Measurements from ENCODE around the gene MARCHF10.

MARCHF10 gene

GRCh38 chr17:62662855-62663254 is 145.3 kb downstream of the MARCHF10 start:
- H3K36me3 Mint-ChIP-seq (ENCODE audit: low read depth), result peaks cover 61% of the 10 kb centered on the region
- H3K27me3 Mint-ChIP-seq (ENCODE audit: low read depth), result peaks cover 4% of the 10 kb centered on the region
- no peak for TF ChIP-seq CTCF (IDR thresholded peaks at IDR 0.05; ENCODE audit: unreplicated experiment in 3 of 3)
- H3K27ac Mint-ChIP-seq, result peak overlapping the region in 1 of 3 experiments; percentile 12
- peaks cover 13% of the 10 kb centered on the region for H3K4me1 Mint-ChIP-seq
- no peak overlapping the region for H3K4me3 Mint-ChIP-seq
- peaks cover 15% of the 10 kb centered on the region for H3K9me3 Mint-ChIP-seq

- H3K4me3 Mint-ChIP-seq, result no peak overlapping the region
- no peak for TF ChIP-seq CTCF (IDR thresholded peaks at IDR 0.05; ENCODE audit: unreplicated experiment in 3 of 3)
- peak overlapping the region in 1 of 3 experiments; percentile 71 for H3K27ac Mint-ChIP-seq
- H3K27me3 Mint-ChIP-seq (ENCODE audit: low read depth), result peaks cover 4% of the 10 kb centered on the region
- H3K4me1 Mint-ChIP-seq, result peaks cover 28% of the 10 kb centered on the region
- H3K36me3 Mint-ChIP-seq (ENCODE audit: low read depth), result peaks cover 67% of the 10 kb centered on the region
- H3K9me3 Mint-ChIP-seq, result peaks cover 15% of the 10 kb centered on the region
These were observed 146.8 kb downstream of the MARCHF10 start for GRCh38 chr17:62661337-62661736.

DNA sequence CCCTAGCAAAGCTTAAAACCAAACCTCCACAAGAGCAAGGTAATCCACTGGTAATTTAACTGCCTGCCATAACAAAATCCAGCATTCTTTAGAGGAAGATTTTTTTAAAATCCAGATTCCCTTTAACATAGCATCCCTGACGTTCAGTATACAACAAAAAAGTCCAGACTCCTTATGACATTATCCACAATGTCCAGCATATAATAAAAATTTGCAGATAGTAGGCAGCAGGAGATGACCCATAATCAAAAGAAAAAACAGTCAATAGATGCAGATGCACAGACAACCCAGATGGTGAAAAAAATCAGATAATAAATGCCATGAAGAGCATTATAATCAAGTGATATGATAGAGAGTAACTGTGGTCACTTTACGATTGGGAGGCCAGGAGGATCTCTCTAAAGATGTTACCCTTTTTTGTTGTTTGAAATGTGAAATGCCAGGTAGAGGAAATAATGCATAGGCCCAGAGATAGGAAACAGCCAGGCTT is 147.4 kb downstream of the MARCHF10 start:
- Mint-ChIP-seq H3K27me3 (ENCODE audit: low read depth) (peaks cover 4% of the 10 kb centered on the region), H3K27ac (no peak overlapping the region), H3K36me3 (ENCODE audit: low read depth) (peaks cover 68% of the 10 kb centered on the region), H3K4me1 (peaks cover 32% of the 10 kb centered on the region), H3K4me3 (no peak overlapping the region), H3K9me3 (peaks cover 15% of the 10 kb centered on the region)
- TF ChIP-seq CTCF (IDR thresholded peaks at IDR 0.05; ENCODE audit: unreplicated experiment in 3 of 3), result no peak

DNA sequence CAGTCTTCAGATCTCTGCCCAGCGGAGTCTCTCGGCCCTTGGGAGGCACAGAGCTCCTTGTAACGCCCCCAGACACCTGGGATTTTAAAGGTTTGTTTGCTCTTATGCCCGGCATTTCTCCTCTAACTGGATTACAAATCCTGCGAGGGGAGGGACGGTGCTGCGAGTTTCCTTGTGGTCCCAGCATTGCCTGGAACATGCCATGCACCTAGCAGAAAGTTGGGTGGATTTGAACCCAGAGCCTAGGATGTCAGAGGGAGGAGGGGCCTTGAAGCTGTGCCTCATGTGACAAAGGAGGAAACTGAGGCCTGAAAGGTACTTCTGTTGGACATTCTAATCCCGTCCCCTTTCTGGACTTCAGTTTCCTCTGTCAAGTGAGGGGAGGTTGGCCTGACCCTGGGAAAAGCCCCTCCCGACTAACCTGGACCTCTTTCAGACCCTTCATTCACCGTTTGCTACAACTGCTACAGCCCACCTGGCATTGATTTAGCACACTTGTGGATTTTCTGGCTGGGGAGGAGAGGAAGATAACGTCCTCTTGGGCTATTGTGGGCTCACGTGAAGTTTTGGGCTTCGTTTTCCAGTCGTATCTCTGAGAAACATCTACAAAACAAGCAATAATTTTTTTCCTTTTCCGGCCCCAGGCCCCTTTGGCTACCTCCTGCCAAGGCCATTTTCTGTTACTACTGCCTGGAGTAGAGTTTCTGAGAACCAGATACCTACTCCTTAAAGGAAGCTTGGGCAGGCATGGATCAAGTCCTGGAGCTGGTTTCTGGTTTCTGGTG is 149.8 kb downstream of the MARCHF10 start:
- peak overlapping the region; percentile 92 to 98 (median 95) for H3K27ac Mint-ChIP-seq
- H3K27me3 Mint-ChIP-seq (ENCODE audit: low read depth), result peaks cover 4% of the 10 kb centered on the region
- peaks cover 15% of the 10 kb centered on the region for H3K9me3 Mint-ChIP-seq
- peaks cover 59% of the 10 kb centered on the region for H3K36me3 Mint-ChIP-seq (ENCODE audit: low read depth)
- H3K4me1 Mint-ChIP-seq, result peaks cover 47% of the 10 kb centered on the region
- no peak for TF ChIP-seq CTCF (IDR thresholded peaks at IDR 0.05; ENCODE audit: unreplicated experiment in 3 of 3)
- H3K4me3 Mint-ChIP-seq, result peak overlapping the region; percentile 7 to 53 (median 42)

GRCh38 chr17:62657690-62658089 is 150.4 kb downstream of the MARCHF10 start:
- no peak for TF ChIP-seq CTCF (IDR thresholded peaks at IDR 0.05; ENCODE audit: unreplicated experiment in 3 of 3)
- Mint-ChIP-seq H3K27ac (peak overlapping the region; percentile 92 to 98 (median 95)), H3K4me3 (peak overlapping the region; percentile 7 to 53 (median 42)), H3K9me3 (peaks cover 15% of the 10 kb centered on the region), H3K36me3 (ENCODE audit: low read depth) (peaks cover 52% of the 10 kb centered on the region), H3K27me3 (ENCODE audit: low read depth) (peaks cover 4% of the 10 kb centered on the region), H3K4me1 (peaks cover 53% of the 10 kb centered on the region)

Measured in nephron (organoid).